Endothelial cell (in vitro differentiated cells): Measurements from ENCODE around the gene RALGPS1. TPM values are rescaled to one million over a fixed set of nuclear protein-coding genes. Genes with fewer than 3 reads are reported as not detected.

Experiments used
- DNase-seq: peaks from one replicate; pipeline ENCODE4 v3.0.0; 2021; ENCODE audit warnings: low spot score
- H3K27ac Mint-ChIP-seq: one replicate; pipeline ENCODE4 v1.8.0; 2021; ENCODE audit warnings: mixed read lengths, inconsistent platforms; ENCODE audit not compliant: unreplicated experiment
- H3K27me3 Mint-ChIP-seq: one replicate; pipeline ENCODE4 v1.8.0; 2021; ENCODE audit warnings: mild to moderate bottlenecking, moderate library complexity, mixed read lengths, inconsistent platforms; ENCODE audit not compliant: unreplicated experiment
- H3K36me3 Mint-ChIP-seq: one replicate; pipeline ENCODE4 v1.8.0; 2021; ENCODE audit warnings: mild to moderate bottlenecking, low read depth, mixed read lengths, inconsistent platforms; ENCODE audit not compliant: unreplicated experiment
- H3K4me1 Mint-ChIP-seq: one replicate; pipeline ENCODE4 v1.8.0; 2021; ENCODE audit warnings: mild to moderate bottlenecking, mixed read lengths, inconsistent platforms; ENCODE audit not compliant: unreplicated experiment
- H3K4me3 Mint-ChIP-seq: one replicate; pipeline ENCODE4 v1.8.0; 2021; ENCODE audit warnings: mild to moderate bottlenecking, mixed read lengths, inconsistent platforms; ENCODE audit not compliant: unreplicated experiment
- H3K9me3 Mint-ChIP-seq: one replicate; pipeline ENCODE4 v1.8.0; 2021; ENCODE audit warnings: mixed read lengths, inconsistent platforms; ENCODE audit not compliant: unreplicated experiment
- total RNA-seq: library from RNA; stranded (reverse); fragmentation: NEBNext Ultra II Directional; extraction: Animal tissue kit (Norgen Biotek cat#: 25700); gene quantifications from one replicate; pipeline ENCODE4 v1.2.1, GENCODE V29; 2021; ENCODE audit not compliant: unreplicated experiment
- TF ChIP-seq, protein P1 (sequence below): fragments of 200-600 bp; sonication (generic); IDR thresholded peaks from one replicate; pipeline ENCODE4 v1.5.0; 2021; ENCODE audit warnings: antibody characterized with exemption; ENCODE audit not compliant: unreplicated experiment

Gene RALGPS1
- total RNA-seq, 1 donor from 2014 or later = 6.4 TPM

- peaks cover 7% of the 10 kb centered on the region for H3K4me1 Mint-ChIP-seq
- no peak for DNase-seq
- no peaks in the 10 kb centered on the region for H3K9me3 Mint-ChIP-seq
- H3K36me3 Mint-ChIP-seq = peaks cover 4% of the 10 kb centered on the region
- no peak overlapping the region for H3K27ac Mint-ChIP-seq
- no peak overlapping the region for H3K4me3 Mint-ChIP-seq
- peaks cover 4% of the 10 kb centered on the region for H3K27me3 Mint-ChIP-seq
- TF ChIP-seq, protein P1, sequence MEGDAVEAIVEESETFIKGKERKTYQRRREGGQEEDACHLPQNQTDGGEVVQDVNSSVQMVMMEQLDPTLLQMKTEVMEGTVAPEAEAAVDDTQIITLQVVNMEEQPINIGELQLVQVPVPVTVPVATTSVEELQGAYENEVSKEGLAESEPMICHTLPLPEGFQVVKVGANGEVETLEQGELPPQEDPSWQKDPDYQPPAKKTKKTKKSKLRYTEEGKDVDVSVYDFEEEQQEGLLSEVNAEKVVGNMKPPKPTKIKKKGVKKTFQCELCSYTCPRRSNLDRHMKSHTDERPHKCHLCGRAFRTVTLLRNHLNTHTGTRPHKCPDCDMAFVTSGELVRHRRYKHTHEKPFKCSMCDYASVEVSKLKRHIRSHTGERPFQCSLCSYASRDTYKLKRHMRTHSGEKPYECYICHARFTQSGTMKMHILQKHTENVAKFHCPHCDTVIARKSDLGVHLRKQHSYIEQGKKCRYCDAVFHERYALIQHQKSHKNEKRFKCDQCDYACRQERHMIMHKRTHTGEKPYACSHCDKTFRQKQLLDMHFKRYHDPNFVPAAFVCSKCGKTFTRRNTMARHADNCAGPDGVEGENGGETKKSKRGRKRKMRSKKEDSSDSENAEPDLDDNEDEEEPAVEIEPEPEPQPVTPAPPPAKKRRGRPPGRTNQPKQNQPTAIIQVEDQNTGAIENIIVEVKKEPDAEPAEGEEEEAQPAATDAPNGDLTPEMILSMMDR = no peak
Measured at GRCh38 chr9:127087411-127087810, 172.8 kb downstream of the RALGPS1 start.

DNA sequence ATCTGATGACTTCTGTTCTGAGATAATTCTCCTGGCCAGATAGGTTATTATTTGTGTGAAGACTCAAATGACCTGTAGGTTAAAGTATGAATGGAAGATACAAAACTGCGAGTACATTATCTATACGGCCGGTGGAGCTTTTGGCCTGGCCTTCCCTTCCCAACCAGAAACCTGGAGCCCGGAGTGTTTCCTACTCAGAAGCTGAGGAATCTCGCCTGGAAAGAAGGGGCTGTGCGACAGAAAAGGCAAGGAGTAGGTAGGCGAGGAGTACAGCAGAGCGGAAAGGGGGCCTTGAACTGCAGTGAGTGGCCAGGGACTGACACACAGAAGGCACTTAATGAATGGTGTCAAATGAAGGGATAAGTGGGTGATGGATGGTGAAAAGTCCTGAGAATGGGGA lies 173.3 kb downstream of the RALGPS1 start:
- Mint-ChIP-seq H3K27me3 (peaks cover 4% of the 10 kb centered on the region), H3K27ac (no peak overlapping the region), H3K4me3 (no peak overlapping the region), H3K4me1 (peaks cover 7% of the 10 kb centered on the region), H3K9me3 (no peaks in the 10 kb centered on the region), H3K36me3 (peaks cover 4% of the 10 kb centered on the region)
- no peak for DNase-seq
- TF ChIP-seq, protein P1 = no peak

DNA sequence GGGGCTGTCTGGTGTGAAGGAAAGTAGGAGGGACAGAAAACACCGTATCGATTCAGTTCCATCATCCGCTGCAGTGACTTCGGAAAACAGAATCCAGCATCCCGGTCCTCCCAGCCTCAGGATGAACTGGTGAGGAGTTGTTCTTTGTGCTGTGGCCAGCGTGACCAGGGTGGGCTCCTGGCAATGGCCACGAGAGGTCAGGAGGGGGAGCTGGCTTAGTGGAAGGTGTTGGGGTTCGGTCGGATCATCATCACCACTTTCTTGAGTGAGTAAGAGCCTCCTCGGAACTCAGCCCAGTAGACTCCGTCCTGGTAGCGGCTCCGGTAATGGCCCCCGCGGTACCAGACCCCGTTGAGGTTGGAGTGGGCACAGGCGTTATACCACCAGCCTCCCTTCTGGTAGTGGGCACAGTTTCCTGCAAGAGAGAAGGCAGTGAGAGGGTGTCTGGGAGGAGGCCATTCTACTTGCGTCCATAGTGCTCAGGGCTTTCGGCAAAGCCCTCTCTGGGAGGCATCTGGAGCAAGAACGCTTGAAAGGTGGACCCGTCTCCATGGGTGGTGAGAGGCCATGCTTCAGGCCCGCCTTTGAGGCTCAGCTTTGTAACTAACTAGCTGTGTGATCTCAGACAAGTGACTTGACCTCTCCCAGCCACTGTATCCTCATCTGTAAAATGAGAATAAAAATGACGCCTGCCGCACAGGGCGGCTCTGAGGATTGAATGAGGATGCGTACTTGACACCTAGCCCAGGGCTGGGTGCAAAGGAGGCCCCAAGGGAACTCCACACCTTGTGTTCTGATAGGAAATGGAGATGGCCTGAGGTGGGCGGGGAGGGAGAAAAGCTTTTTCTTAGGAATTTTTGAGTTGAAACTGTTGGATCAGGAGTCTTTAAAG lies 174.4 kb downstream of the RALGPS1 start:
- Mint-ChIP-seq H3K9me3 (no peaks in the 10 kb centered on the region), H3K36me3 (peaks cover 4% of the 10 kb centered on the region), H3K4me1 (peaks cover 3% of the 10 kb centered on the region), H3K4me3 (no peak overlapping the region), H3K27me3 (peaks cover 4% of the 10 kb centered on the region), H3K27ac (no peak overlapping the region)
- no peak for DNase-seq
- TF ChIP-seq, protein P1 = no peak

GRCh38 chr9:127089631-127090081 lies 175.1 kb downstream of the RALGPS1 start:
- H3K4me3 Mint-ChIP-seq = no peak overlapping the region
- no peaks in the 10 kb centered on the region for H3K9me3 Mint-ChIP-seq
- no peak for DNase-seq
- H3K27me3 Mint-ChIP-seq = peaks cover 4% of the 10 kb centered on the region
- H3K4me1 Mint-ChIP-seq = no peaks in the 10 kb centered on the region
- H3K36me3 Mint-ChIP-seq = peaks cover 4% of the 10 kb centered on the region
- H3K27ac Mint-ChIP-seq = no peak overlapping the region
- TF ChIP-seq, protein P1 = no peak

DNA sequence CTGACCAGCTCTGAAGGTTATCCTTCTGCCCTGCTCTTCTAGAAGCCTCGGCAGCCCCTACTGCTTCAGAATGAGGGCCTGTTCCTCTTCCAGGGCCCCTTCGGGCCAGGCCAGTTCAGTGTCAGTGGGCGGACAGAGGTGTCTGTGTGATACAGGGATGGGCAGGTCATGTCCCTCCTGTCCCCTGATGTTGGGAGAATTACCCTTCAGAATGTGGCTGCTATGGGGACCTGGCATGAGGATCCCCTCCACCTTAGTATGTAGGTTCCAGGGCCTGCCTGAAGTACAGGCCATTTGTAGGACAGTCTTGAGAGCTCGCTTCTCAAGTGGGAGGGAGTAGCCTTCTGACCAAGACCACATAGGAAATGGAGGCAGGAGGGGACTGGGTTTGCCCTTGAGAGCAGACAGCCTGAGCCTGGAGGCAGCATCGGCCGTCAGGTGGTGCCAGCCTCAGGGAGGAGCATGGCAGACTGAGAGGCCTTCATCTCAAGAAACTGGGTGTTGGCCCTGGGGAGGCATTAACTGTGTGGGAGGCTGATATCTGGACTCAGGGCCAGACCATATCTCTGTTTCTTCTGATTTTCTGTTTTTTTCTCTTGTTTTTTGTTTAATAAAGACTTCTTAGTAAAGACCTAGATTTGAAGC lies 175.9 kb downstream of the RALGPS1 start:
- Mint-ChIP-seq H3K4me3 (no peak overlapping the region), H3K9me3 (no peaks in the 10 kb centered on the region), H3K27ac (no peak overlapping the region), H3K4me1 (no peaks in the 10 kb centered on the region), H3K27me3 (peaks cover 4% of the 10 kb centered on the region), H3K36me3 (peaks cover 4% of the 10 kb centered on the region)
- TF ChIP-seq, protein P1 = no peak
- DNase-seq = no peak
